AG09319 (cell line): ENCODE results near the gene ZNF507.
A peak's percentile ranks its signal among the peaks of the same experiment; 100 is the strongest.

Source experiments
- DNase-seq: peaks from one replicate; pipeline ENCODE4 v3.0.0-alpha.2; 2010; ENCODE audit warnings: low read depth; ENCODE audit errors: extremely low read depth
- TF ChIP-seq, protein P1 (sequence below): IDR thresholded peaks from 2 replicates; pipeline ENCODE4 v1.5.1; 2011; ENCODE audit warnings: low read depth, mild to moderate bottlenecking, inconsistent platforms, low read length, moderate library complexity

ZNF507 gene

DNA sequence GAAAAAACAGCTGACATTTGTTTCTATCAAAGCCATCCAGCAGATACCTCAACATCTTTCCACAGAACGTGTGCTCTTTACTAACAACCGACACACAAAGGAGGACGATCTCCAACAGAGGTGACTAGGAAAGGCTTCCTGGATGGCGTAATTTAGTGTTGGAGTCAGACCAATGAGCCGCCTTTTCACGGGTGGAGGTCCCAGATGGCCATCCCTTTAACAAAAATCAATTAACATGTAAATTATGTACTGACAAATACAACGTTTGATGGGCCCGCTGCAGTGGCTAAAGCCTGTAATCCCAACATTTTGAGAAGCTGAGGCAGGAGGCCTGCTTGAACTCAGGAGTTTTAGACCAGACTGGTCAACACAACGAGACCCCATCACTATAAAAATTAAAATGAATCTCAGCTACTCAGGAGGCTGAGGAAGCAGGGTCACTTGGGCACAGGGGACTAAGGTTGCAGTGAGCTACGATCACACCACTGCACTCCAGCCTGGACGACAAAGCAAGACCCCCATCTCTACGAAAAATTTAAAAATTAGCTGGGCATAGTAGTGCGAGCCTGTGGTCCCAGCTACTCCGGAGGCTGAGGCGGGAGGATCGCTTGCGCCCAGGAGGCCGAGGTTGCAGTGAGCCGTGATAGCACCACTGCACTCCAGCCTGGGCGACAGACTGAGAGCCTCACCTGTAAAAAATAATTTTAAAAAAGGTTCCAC lies 59.0 kb downstream of the ZNF507 start:
- no peak for DNase-seq
- TF ChIP-seq, protein P1, sequence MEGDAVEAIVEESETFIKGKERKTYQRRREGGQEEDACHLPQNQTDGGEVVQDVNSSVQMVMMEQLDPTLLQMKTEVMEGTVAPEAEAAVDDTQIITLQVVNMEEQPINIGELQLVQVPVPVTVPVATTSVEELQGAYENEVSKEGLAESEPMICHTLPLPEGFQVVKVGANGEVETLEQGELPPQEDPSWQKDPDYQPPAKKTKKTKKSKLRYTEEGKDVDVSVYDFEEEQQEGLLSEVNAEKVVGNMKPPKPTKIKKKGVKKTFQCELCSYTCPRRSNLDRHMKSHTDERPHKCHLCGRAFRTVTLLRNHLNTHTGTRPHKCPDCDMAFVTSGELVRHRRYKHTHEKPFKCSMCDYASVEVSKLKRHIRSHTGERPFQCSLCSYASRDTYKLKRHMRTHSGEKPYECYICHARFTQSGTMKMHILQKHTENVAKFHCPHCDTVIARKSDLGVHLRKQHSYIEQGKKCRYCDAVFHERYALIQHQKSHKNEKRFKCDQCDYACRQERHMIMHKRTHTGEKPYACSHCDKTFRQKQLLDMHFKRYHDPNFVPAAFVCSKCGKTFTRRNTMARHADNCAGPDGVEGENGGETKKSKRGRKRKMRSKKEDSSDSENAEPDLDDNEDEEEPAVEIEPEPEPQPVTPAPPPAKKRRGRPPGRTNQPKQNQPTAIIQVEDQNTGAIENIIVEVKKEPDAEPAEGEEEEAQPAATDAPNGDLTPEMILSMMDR = no peak

DNA sequence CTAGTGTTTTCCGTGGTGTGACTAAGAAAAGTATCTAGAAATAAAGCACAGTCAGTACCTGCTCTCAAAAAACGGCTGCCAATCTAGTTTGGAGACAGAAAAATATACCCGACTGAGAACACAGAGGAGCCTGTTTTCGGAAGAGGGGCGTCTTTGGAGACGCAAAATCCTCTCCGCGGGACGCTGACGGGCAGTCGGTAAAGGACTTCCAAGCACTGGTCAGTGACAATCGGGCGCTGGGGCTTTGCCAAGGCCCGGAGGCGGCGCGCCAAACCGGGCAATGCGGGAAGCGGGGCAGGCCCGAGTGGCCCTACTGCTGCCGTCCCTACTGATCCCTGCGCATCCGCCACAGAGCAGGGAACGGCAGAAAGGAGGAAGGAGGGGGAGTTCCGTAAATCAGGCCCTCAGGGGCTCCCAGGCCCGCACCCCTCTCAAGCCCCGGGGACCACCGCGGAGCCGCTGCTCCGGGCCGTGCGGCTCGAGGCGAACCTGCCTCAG lies 59.6 kb downstream of the ZNF507 start:
- TF ChIP-seq, protein P1 = no peak
- DNase-seq = peak; percentile 11

DNA sequence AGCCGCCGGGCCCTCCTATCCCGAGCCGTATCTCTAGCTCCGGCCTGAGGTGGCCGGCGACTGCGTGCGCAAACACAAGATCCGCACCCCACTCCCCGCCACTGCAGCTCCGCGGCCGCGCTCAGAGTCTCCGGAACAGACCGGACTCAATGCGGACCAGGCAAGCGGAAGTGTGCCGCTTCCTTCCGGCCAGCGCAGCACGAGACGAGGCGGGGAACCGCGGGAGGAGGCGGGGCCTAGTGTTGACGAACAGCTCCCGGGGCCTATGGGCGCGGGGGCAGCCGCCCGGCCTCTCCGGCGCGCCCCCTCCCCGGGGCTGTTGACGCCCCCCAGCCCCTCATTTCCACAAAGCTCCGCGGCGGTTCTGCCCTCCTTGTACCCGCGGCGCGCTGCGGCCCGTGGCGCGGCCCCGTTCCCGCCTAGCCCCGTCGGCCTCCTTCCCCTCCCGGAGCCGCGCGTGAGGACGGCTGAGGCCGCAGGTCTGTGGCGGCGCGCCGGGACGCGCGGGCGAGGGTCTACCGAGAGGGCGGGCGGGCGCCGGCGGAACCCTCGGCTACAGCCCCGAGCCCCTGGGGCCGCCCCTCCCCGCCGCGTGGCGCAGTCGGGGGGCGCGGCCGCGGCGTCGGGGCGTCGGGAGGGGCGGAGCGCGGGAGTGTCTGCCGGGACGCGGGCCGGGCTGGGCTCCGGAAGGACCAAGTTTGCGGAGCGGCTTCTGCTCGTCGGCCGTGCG lies 60.2 kb downstream of the ZNF507 start, which contains the start of gene DPY19L3:
Gene DPY19L3 (plus strand): TSS at position 340 of the 730 bp plus-strand sequence. CDS start 2,484 bp downstream, outside the sequence.
- TF ChIP-seq, protein P1 = no peak
- DNase-seq = peak; percentile 81

DNA sequence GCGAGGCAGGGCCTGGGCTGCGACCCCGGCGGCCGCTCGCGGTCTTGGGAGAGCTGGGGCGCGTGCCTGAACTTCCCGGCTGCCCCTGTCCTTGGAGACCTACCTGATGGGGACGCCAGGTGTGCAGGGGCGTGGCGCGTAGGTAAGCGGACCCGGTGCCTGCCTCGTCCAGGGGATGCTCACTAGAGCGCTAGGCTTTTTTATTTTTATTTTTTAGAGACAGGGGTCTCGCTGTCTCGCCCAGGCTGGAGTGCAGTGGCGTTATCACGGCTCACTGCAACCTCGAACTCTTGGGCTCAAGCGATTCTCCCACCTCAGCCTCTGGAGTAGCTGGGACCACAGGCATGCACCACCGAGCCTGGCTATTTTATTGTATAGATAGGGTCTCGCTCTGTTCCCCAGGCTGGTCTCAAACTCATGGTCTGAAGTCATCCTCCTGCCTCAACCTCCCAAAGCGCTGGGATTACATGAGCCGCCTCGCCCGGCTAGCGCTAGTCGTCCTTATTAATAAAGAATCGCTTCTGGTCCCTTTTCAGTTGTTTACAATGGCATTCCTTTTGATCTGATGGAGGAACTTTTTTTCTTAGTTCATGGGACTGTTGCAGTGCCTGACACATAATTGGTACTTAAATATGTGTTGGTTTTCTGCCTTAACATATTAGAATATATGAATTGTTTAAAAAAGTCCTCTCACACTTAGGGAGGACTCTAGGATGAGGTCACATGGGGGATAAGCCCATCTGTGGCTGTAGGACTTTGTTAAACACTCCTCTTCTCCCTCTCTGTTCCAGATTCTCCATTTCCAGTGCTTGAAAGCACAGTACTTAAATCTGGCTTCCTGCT lies 61.0 kb downstream of the ZNF507 start:
- TF ChIP-seq, protein P1 = no peak
- DNase-seq = no peak

DNA sequence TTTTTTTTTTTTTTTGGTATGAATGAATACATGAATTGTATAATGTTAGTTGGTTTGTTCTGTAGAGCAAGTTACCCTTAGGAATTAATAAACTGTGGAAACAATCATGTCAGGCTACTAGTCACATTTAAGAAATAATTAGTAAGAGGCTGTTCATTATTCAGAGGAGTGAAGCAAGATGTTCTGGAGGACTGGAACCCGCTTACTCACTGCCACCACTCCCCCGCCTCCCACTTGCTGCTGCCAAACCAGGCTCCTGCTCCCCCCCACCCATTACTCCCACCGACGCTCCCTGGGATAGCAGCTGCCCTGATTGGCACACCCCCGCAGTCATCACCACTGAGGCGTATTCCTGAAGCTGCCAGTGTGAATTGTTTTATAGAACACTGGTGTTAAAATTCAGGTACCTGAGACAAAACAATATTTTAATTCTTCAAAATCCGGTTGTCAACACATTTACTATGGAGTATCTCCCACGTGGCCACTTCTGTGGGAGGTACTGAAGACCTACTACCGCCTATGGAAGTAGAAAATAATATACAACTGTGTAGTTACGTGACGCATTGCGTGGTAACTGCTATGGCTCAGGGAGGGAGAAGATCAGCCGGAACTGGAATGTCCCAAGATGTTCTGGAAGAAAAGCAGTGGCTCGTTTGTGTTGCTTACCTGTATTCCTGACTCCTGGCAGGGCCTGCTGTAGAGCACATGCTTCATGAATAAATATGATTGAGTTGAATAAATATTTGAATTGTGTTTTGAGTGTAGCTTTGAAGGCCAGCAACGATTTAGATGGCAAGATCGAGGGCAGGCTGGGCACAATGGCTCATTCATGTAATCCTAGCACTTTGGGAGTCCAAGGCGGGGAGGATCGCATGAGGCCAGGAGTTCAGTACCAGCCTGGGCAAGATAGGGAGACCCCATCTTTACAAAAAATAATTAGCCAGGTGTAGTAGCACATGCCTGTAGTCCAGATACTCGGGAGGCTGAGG lies 61.9 kb downstream of the ZNF507 start:
- TF ChIP-seq, protein P1 = no peak
- peak; percentile 3 for DNase-seq

DNA sequence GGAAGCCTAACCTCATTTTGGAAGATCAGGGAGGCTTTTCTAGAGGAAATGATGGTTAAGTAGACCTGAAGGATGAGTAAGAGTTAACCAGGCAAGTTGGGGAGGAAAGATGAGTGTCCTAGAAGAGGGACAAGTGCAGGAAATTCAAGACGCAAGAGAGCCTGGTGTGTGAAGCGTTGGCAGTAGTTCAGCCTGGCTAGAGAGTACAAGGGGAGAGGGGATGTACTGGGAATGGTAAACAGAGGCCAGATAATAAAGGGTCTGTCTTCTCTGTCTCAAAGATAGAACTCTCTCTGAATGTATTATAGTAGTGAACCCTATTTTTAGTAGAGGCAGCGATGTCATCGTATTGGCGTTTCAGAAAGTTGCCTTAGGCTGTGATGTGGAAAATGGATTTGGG lies 69.8 kb downstream of the ZNF507 start:
- TF ChIP-seq, protein P1 = no peak
- DNase-seq = no peak
